Skeletal muscle cell (primary cell): Measurements from ENCODE around the gene SNN.
A peak's percentile ranks its signal among the peaks of the same experiment; 100 is the strongest.

ENCODE experiments used
- DNase-seq: peaks from one replicate; pipeline ENCODE4 v3.0.0-alpha.2; 2010; ENCODE audit warnings: low read depth
- H3K4me3 ChIP-seq: 2 replicates; pipeline ENCODE4 v1.5.1; 2011; ENCODE audit warnings: low read depth, mild to moderate bottlenecking, control low read depth, low read length, moderate library complexity

The SNN gene

GRCh38 chr16:11633113-11633512 is 35.1 kb upstream of the SNN start:
- no peak for DNase-seq
- H3K4me3 ChIP-seq: no peak overlapping the region

- no peak for DNase-seq
- H3K4me3 ChIP-seq: no peak overlapping the region
Measured at GRCh38 chr16:11634312-11634711, 33.9 kb upstream of the SNN start.

DNA sequence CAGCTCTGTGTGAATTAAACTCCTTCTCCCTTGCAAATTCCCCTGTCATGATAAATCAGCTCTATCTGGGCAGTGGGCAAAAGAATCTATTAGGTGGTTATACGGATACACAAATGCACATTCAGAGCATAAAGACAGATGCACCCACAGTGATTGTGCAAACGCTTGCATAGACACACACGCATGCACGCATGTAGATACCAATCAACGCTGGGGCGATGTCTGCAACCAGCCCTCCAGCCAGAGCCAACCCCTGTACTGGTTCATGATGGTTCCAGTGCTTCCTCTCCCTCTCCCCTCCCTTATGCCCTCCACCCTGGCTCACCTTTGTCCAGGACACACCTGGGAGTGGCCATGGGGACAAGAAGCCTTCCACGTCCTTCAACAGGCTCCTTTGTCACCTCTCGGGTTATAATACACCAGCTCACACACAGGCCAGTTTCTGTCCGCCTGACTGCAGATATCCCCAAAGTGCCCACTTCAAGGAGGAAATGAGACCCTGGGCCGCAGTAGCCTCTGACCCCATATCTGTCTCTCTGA is 33.1 kb upstream of the SNN start:
- H3K4me3 ChIP-seq: no peak overlapping the region
- no peak for DNase-seq

- no peak overlapping the region for H3K4me3 ChIP-seq
Measured at GRCh38 chr16:11635679-11636171, 32.5 kb upstream of the SNN start.

GRCh38 chr16:11636172-11636721 is 32.0 kb upstream of the SNN start:
- DNase-seq: no peak
- H3K4me3 ChIP-seq: no peak overlapping the region

More at GRCh38 chr16:11635679-11636171, 32.5 kb upstream of the SNN start:
- no peak for DNase-seq

GRCh38 chr16:11637320-11637719 is 30.9 kb upstream of the SNN start:
- no peak for DNase-seq
- H3K4me3 ChIP-seq: no peak overlapping the region

DNA sequence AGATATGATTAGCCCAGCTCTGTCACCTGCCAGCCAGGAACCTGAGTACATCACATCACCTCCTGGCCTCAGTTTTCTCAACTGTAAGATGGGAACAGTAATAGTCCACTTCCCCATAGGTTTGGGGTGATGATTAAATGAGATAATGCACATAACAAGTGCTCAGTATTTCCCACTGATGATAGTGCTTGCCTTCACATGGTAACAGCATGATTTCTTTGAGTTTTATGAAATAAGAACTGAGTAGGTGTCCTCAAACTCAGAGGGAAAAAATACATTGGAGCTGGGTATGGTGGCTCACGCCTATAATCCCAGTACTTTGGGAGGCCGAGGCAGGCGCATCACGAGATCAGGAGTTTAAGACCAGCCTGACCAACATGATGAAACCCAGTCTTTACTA is 30.1 kb upstream of the SNN start:
- DNase-seq: no peak

GRCh38 chr16:11639008-11639562 is 29.2 kb upstream of the SNN start:
- no peak overlapping the region for H3K4me3 ChIP-seq
- DNase-seq: no peak

More for the DNA sequence above, 30.1 kb upstream of the SNN start:
- no peak overlapping the region for H3K4me3 ChIP-seq

- no peak overlapping the region for H3K4me3 ChIP-seq
- DNase-seq: peak; percentile 98
Measured at GRCh38 chr16:11639925-11640899, 28.0 kb upstream of the SNN start.

GRCh38 chr16:11640987-11641817 is 27.1 kb upstream of the SNN start:
- peak; percentile 39 for DNase-seq

DNA sequence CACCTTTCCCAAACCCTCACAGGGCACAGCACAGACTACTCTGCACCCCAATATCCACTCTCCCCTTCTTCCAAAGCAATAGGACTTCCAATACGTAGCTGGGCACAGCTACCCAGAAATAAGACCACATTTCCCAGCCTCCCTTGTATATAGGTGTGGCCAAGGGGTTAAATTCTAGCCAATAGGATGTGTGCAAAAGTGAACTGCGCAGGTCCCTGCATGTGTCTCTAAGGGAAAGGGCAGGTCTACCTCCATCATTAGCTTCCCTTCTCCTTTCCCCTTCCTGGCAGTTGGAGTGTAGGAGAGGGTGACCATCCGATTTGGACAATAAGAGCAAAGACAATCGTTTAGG is 25.5 kb upstream of the SNN start:
- no peak for DNase-seq
- H3K4me3 ChIP-seq: no peak overlapping the region

More at GRCh38 chr16:11640987-11641817, 27.1 kb upstream of the SNN start:
- H3K4me3 ChIP-seq: no peak overlapping the region

- no peak for DNase-seq
- no peak overlapping the region for H3K4me3 ChIP-seq
Measured at GRCh38 chr16:11649276-11649675, 19.0 kb upstream of the SNN start.

GRCh38 chr16:11650641-11651591 is 17.3 kb upstream of the SNN start:
- no peak for DNase-seq

GRCh38 chr16:11651796-11652195 is 16.5 kb upstream of the SNN start:
- H3K4me3 ChIP-seq: no peak overlapping the region
- no peak for DNase-seq

More at GRCh38 chr16:11650641-11651591, 17.3 kb upstream of the SNN start:
- no peak overlapping the region for H3K4me3 ChIP-seq

- H3K4me3 ChIP-seq: no peak overlapping the region
- no peak for DNase-seq
Measured at GRCh38 chr16:11655655-11656054, 12.6 kb upstream of the SNN start.

- no peak overlapping the region for H3K4me3 ChIP-seq
- DNase-seq: no peak
Measured at GRCh38 chr16:11657556-11657955, 10.7 kb upstream of the SNN start.

- no peak for DNase-seq
- no peak overlapping the region for H3K4me3 ChIP-seq
Measured at GRCh38 chr16:11658896-11659708, 9.2 kb upstream of the SNN start.
